ENCODE results near the gene ANGPTL4. TPM values are rescaled to one million over a fixed set of nuclear protein-coding genes. Genes with fewer than 3 reads are reported as not detected.
A peak's percentile ranks its signal among the peaks of the same experiment; 100 is the strongest.
"Not testable (repeated sequence)": the region's sequence is repeated elsewhere in the genome, so short reads cannot be mapped to it uniquely, and the experiment has no call there.

ANGPTL4 gene
- total RNA-seq, 1 donor from 2014 or later = 3.2 TPM

DNA sequence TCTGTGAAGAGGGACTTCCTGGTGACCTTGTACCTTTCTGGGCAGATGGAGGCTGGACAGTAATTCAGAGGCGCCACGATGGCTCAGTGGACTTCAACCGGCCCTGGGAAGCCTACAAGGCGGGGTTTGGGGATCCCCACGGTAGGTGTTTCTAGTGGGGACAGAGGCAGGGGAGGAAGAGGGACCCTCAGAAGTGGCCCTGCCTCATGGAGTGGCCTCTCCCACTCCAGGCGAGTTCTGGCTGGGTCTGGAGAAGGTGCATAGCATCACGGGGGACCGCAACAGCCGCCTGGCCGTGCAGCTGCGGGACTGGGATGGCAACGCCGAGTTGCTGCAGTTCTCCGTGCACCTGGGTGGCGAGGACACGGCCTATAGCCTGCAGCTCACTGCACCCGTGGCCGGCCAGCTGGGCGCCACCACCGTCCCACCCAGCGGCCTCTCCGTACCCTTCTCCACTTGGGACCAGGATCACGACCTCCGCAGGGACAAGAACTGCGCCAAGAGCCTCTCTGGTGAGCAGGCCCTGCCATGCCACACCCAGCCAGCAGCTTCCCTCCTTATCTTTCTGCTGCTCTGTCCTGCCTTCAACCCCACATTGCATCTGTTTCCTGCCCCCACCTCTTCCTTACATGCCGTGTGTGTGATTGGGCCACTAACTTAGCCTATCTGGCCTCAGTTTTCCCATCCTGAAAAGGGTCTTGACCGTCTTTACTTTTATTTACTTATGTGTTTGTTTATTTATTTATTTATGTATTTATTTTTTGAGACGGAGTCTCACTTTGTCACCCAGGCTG lies 7.3 kb downstream of the ANGPTL4 start:
- Histone ChIP-seq H3K27me3 (ENCODE audit: control insufficient read depth, insufficient read depth, low read length) (no peaks in the 10 kb centered on the region), H3K4me3 (ENCODE audit: low read depth, low read length) (no peak overlapping the region), H3K36me3 (ENCODE audit: control insufficient read depth, insufficient read depth, low read length) (peaks cover 4% of the 10 kb centered on the region)
- no peak for DNase-seq (ENCODE audit: low read depth)
- TF ChIP-seq, protein P1, sequence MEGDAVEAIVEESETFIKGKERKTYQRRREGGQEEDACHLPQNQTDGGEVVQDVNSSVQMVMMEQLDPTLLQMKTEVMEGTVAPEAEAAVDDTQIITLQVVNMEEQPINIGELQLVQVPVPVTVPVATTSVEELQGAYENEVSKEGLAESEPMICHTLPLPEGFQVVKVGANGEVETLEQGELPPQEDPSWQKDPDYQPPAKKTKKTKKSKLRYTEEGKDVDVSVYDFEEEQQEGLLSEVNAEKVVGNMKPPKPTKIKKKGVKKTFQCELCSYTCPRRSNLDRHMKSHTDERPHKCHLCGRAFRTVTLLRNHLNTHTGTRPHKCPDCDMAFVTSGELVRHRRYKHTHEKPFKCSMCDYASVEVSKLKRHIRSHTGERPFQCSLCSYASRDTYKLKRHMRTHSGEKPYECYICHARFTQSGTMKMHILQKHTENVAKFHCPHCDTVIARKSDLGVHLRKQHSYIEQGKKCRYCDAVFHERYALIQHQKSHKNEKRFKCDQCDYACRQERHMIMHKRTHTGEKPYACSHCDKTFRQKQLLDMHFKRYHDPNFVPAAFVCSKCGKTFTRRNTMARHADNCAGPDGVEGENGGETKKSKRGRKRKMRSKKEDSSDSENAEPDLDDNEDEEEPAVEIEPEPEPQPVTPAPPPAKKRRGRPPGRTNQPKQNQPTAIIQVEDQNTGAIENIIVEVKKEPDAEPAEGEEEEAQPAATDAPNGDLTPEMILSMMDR (IDR thresholded peaks at IDR 0.05; ENCODE audit: insufficient read depth, low read length, severe bottlenecking) = no peak
- no peak for FAIRE-seq

DNA sequence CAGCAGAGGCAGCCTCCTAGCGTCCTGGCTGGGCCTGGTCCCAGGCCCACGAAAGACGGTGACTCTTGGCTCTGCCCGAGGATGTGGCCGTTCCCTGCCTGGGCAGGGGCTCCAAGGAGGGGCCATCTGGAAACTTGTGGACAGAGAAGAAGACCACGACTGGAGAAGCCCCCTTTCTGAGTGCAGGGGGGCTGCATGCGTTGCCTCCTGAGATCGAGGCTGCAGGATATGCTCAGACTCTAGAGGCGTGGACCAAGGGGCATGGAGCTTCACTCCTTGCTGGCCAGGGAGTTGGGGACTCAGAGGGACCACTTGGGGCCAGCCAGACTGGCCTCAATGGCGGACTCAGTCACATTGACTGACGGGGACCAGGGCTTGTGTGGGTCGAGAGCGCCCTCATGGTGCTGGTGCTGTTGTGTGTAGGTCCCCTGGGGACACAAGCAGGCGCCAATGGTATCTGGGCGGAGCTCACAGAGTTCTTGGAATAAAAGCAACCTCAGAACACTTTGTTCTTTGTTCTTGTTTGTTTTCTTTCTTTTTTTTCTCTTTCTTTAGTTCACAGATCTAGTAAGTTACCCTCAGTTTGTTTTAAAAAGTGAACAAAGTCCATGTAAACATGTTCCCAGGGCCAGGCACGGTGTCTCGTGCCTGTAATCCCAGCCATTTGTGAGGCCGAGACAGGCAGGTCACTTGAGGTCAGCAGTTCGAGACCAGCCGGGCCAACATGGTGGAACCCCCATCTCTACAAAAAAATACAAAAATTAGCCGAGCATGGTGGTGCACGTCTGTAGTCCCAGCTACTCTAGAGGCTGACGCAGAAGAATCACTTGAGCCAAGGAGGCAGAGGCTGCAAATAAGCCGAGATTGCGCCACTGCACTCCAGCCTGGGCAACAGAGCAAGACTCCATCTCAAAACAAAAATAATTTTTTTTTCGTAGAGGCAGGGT lies 10.2 kb downstream of the ANGPTL4 start:
- FAIRE-seq (no peak), DNase-seq (ENCODE audit: low read depth) (no peak)
- Histone ChIP-seq H3K36me3 (ENCODE audit: control insufficient read depth, insufficient read depth, low read length) (peaks cover 4% of the 10 kb centered on the region), H3K4me3 (ENCODE audit: low read depth, low read length) (no peak overlapping the region), H3K27me3 (ENCODE audit: control insufficient read depth, insufficient read depth, low read length) (no peaks in the 10 kb centered on the region)
- TF ChIP-seq, protein P1 (IDR thresholded peaks at IDR 0.05; ENCODE audit: insufficient read depth, low read length, severe bottlenecking) = no peak

DNA sequence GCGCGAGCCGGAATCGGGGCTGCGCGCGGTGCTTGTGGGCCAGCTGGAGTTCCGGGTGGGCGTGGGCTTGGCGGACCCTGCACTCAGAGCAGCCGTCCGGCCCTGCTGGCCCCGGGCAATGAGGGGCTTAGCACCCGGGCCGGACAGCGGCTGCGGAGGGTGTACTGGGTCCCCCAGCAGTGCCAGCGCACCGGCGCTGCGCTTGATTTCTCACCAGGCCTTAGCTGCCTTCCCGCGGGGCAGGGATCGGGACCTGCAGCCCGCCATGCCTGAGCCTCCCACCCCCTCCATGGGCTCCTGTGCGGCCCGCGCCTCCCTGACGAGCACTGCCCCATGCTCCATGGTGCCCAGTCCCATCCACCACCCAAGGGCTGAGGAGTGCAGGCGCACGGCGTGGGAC lies 11.8 kb downstream of the ANGPTL4 start:
- not testable (repeated sequence) for FAIRE-seq; H3K4me3 ChIP-seq (ENCODE audit: low read depth, low read length); DNase-seq (ENCODE audit: low read depth); H3K36me3 ChIP-seq (ENCODE audit: control insufficient read depth, insufficient read depth, low read length); H3K27me3 ChIP-seq (ENCODE audit: control insufficient read depth, insufficient read depth, low read length)

DNA sequence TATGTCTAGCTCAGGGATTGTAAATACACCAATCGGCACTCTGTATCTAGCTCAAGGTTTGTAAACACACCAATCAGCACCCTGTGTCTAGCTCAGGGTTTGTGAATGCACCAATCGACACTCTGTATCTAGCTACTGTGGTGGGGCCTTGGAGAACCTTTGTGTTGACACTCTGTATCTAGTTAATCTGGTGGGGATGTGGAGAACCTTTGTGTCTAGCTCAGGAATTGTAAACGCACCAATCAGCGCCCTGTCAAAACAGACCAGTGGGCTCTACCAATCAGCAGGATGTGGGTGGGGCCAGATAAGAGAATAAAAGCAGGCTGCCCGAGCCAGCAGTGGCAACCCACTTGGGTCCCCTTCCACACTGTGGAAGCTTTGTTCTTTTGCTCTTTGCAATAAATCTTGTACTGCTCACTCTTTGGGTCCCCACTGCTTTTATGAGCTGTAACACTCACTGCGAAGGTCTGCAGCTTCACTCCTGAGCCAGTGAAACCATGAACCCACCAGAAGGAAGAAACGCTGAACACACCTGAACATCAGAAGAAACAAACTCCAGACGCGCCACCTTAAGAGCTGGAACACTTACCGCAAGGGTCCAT lies 12.5 kb downstream of the ANGPTL4 start:
- not testable (repeated sequence) for H3K27me3 ChIP-seq (ENCODE audit: control insufficient read depth, insufficient read depth, low read length); H3K4me3 ChIP-seq (ENCODE audit: low read depth, low read length); FAIRE-seq; DNase-seq (ENCODE audit: low read depth); H3K36me3 ChIP-seq (ENCODE audit: control insufficient read depth, insufficient read depth, low read length)

DNA sequence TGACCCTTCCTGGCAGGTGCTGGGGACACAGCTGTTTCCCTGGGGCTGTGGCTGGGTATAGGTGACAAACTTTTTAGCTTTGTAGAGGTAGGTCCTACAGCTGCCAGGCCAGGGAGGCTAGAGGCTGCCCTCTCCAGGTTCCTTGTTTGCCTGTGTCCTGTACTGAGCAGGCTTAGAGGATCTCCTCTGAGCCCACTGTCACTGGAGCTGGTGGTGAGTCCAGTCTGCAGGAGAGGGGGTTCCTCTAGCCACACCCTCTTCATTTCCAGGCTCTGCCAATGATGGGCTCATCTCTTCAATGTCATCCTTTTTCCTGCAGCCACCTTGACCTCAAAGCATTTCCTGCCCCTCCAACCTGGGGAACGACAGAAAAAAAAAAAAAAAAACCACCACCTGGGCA lies 13.6 kb downstream of the ANGPTL4 start:
- Histone ChIP-seq H3K27me3 (ENCODE audit: control insufficient read depth, insufficient read depth, low read length) (no peaks in the 10 kb centered on the region), H3K4me3 (ENCODE audit: low read depth, low read length) (no peak overlapping the region), H3K36me3 (ENCODE audit: control insufficient read depth, insufficient read depth, low read length) (peaks cover under 1% of the 10 kb centered on the region)
- DNase-seq (ENCODE audit: low read depth) = no peak
- FAIRE-seq = no peak
- TF ChIP-seq, protein P1 (IDR thresholded peaks at IDR 0.05; ENCODE audit: insufficient read depth, low read length, severe bottlenecking) = no peak

DNA sequence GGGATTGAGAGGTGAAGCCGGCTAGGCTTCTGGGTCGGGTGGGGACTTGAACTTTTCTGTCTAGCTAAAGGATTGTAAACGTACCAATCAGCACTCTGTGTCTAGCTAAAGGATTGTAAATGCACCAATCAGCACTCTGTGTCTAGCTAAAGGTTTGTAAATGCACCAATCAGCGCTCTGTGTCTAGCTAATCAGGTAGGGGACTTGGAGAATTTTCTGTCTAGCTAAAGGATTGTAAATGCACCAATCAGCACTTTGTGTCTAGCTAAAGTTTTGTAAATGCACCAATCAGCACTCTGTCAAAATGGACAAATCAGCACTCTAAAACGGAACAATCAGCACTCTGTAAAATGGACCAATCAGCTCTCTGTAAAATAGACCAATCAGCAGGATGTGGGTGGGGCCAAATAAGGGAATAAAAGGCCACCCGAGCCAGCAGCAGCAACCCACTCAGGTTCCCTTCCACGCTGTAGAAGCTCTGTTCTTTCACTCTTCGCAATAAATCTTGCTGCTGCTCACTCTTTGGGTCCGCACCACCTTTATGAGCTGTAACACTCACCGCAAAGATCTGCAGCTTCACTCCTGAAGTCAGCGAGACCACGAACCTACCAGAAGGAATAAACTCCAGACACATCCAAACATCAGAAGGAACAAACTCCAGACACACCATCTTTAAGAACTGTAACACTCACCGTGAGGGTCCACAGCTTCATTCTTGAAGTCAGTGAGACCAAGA lies 15.4 kb downstream of the ANGPTL4 start:
- not testable (repeated sequence) for DNase-seq (ENCODE audit: low read depth); H3K36me3 ChIP-seq (ENCODE audit: control insufficient read depth, insufficient read depth, low read length); H3K27me3 ChIP-seq (ENCODE audit: control insufficient read depth, insufficient read depth, low read length); FAIRE-seq; H3K4me3 ChIP-seq (ENCODE audit: low read depth, low read length)

DNA sequence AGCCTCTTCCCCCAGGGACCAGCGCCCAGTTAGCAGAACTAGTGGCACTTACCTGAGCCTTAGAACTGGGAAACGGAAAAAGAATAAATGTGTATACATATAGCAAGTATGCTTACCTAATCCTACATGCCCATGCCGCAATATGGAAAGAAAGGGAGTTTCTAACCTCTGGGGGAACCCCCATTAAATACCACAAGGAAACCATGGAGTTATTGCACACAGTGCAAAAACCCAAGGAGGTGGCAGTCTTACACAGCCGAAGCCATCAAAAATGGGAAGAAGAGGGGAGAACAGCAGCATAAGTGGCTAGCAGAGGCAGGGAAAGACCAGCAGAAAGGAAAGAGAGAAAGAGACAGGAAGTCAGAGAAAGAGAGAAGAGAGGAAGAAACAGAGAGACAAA lies 20.6 kb downstream of the ANGPTL4 start:
- FAIRE-seq; DNase-seq (ENCODE audit: low read depth); H3K27me3 ChIP-seq (ENCODE audit: control insufficient read depth, insufficient read depth, low read length); H3K4me3 ChIP-seq (ENCODE audit: low read depth, low read length); H3K36me3 ChIP-seq (ENCODE audit: control insufficient read depth, insufficient read depth, low read length): not testable (repeated sequence)

DNA sequence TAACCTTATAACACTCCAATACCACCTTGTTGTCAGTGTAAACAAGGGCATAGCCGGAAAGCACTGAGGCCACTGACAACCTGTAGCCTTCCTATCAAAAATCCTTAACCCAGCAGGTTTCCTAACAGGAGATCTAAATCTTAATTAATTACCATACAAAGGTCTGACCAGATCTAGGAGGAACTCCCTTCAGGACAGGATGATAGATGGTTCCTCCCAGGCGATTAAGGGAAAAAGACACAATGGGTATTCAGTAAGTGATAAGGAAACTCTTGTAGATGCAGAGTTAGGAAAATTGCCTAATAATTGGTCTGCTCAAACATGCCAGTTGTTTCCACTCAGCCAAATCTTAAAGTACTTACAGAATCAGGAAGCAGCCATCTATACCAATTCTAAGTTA lies 21.1 kb downstream of the ANGPTL4 start:
- FAIRE-seq; H3K4me3 ChIP-seq (ENCODE audit: low read depth, low read length); DNase-seq (ENCODE audit: low read depth); H3K36me3 ChIP-seq (ENCODE audit: control insufficient read depth, insufficient read depth, low read length); H3K27me3 ChIP-seq (ENCODE audit: control insufficient read depth, insufficient read depth, low read length): not testable (repeated sequence)

DNA sequence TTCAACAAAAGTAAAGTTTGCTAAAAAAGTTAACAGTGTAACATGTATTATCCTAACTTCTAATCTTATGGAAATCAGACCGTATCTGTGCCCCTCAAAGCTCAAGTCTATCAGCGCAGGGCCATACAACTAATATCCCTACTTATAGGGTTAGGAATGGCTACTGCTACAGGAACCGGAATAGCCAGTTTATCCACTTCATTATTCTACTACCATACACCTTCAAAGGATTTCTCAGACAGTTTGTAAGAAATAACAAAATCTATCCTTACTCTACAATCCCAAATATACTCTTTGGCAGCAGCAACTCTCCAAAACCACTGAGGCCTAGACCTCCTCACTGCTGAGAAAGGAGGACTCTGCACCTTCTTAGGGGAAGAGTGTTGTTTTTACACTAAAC lies 21.6 kb downstream of the ANGPTL4 start:
- not testable (repeated sequence) for FAIRE-seq; H3K4me3 ChIP-seq (ENCODE audit: low read depth, low read length); H3K36me3 ChIP-seq (ENCODE audit: control insufficient read depth, insufficient read depth, low read length); H3K27me3 ChIP-seq (ENCODE audit: control insufficient read depth, insufficient read depth, low read length)
- DNase-seq (ENCODE audit: low read depth) = peak; percentile 59

DNA sequence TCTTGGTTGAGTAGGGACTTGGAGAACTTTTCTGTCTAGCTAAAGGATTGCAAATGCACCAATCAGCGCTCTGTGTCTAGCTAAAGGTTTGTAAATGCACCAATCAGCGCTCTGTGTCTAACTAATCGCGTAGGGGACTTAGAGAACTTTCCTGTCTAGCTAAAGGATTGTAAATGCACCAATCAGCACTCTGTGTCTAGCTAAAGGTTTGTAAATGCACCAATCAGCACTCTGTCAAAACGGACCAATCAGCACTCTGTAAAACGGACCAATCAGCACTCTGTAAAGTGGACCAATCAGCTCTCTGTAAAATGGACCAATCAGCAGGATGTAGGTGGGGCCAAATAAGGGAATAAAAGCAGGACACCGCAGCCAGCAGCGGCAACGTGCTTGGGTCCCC lies 22.5 kb downstream of the ANGPTL4 start:
- not testable (repeated sequence) for H3K27me3 ChIP-seq (ENCODE audit: control insufficient read depth, insufficient read depth, low read length); H3K4me3 ChIP-seq (ENCODE audit: low read depth, low read length); FAIRE-seq; H3K36me3 ChIP-seq (ENCODE audit: control insufficient read depth, insufficient read depth, low read length); DNase-seq (ENCODE audit: low read depth)

Data from bronchial epithelial cell (primary cell).